Activated CD4-positive, alpha-beta T cell treated with anti-CD3 and anti-CD28 coated beads for 4 hours (primary cell): ENCODE results near the gene PDLIM5.

Experiments
- DNase-seq, 2 donors: peaks; one replicate each; pipeline ENCODE4 v3.0.0-alpha.2; 2020

The PDLIM5 gene

DNA sequence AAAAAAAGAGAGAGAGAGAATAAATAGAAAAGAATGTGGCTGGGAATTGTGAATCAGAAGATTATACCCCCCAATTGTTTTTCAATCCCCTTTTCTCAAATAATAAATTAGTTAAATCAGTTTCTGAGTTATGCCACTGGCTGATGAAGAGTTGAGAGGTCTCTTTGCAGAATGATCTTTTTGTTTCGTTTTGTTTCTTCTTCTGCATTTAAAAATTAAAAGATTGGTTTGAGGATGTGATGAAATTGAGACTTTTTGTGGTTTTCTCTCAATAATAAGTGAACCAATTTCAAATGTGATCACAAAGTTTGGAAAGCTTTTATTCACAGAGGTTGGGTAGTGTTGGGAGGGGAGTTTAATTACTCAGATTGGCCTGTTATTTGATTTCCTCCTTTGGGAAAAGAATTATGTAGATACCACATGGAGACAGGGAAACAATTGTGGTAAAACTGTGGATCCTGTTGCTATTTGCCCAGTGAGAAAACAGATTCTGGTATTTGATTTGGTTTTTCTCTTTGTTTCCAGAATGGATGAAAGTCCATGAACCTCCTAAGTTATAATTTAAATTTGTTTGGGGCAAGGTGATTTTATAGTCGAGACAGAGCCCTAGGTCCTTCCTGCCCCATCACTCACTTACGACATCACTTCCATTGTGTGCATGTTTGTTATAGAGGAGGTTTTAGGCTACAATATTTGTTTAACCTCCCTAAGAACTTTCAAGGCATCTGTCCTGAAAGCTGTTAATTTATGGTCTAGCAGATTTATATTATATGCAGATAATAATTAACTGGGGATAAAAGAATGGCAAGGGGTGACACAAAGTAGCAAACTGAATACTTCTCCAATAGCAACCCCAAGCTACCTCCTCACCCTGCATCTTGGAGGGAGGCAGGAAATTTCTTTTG is 214.0 kb downstream of the PDLIM5 start:
- no peak for DNase-seq

DNA sequence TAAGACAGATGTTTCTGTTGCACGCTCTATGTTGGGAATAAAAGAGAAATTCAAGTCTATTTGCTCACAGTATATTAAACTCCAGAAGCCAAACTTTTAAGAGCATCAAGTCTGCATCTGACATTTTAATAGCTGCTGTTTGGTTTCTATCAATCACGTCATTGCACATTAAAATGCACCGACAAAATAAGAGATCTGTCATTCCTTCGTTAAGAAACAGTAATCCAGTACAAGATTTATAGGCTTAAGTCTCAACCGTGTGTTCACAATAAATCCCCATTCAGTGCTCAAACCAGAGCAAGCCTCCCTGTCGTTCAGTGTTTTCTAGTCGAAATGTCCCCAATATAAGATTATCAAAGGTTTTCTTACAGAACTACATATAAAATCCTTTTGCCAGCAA is 217.0 kb downstream of the PDLIM5 start:
- no peak for DNase-seq

DNA sequence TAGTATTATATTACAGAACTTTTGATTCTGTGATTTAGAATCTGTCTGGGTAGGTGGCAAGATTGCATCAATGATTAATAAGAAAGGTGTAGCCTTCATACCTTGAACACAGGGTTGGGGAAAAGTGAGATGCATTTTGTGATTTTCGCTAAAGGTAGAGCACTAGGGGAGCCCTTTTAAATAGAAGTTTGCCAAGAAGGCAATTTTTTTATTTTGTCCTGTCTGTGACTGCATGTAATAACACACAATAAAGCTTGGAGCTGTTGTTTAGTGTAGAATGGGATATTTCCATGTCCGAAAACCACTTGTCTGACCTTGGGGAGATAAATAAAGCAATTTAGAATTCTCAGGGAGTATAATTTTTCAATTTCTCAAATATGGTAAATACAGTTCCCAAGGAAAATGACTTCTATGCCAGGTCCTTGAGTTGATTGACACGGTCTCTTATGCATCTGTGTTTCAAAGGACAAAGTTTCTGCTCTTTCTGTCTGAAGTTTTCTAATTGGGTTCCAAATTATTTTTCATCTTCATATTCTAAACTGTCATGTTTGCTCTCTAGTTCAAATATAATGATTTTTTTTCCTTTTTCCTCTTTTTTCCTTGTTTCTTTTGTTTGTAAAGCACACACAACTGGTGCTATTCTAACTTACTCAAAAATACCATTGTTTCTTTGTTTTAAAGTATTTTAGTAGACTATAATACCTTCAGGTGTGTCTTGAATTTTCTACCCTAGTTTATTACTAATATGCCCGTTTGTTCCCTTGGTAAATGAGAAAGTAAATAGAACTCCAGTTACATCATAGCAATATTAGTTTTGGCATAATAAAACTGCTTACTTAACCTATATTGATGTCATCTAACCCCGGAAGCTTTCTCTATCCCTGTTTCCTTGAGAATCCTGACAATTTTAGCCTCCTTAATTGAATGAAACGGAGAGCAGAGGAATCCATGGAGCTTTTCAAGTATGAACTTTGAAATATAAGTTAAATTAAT is 218.2 kb downstream of the PDLIM5 start:
- no peak for DNase-seq

DNA sequence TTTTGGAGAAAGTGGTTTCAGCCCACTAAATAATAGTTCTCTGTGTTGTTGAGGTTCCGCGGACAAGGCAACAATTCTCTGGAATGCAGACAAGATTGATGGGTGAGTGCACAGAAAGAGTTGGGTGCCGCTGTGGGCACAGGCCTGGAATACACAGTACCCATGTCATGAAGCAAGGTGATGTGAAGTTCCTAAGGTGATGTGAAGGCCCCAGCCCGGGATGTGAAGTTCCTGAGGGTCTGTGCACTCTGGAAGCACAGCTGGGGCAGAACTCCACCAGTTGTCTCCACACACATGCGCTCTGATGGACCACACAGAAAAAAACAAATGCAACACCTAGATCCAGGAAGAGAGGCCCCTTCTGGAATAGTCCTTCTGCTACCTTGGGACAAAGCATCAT is 219.4 kb downstream of the PDLIM5 start:
- no peak for DNase-seq

DNA sequence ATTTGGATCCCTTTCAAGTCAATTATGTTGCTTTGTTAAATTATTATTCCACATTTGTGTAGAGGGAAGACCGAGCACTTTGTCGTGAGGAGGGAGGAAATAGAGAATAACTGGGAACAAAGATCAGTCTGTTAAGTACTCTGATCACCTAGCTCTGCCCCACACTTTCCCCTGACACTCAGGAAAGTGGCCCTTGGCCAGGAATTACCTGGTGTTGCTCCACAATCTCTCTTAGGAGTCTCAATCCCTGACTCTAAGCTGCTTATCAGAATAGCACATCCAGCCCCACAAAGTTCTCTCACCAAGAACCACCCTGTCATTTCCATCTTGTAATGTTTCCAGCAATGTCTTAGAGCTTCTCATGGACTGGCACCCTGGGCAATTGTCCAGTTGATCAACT is 222.2 kb downstream of the PDLIM5 start:
- no peak for DNase-seq

DNA sequence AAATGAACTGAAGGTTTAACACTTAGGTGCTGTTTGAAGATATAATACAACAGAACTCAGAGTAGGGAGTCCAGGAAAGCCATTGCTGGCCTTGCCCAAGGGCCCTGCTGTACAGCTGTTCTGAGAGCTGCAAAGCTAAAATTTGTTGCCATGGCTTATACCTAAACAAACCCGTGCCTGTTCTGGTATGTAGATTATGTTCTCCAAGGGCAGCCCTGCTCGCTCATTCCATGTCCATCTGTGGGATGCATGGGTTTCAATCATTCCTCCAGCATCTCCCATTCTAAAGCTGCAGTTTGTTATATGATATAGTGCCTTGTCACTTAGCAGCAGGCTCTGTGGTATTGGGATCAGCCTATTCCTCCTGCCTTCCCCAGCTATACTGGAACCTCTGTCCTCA is 225.2 kb downstream of the PDLIM5 start:
- DNase-seq: no peak

DNA sequence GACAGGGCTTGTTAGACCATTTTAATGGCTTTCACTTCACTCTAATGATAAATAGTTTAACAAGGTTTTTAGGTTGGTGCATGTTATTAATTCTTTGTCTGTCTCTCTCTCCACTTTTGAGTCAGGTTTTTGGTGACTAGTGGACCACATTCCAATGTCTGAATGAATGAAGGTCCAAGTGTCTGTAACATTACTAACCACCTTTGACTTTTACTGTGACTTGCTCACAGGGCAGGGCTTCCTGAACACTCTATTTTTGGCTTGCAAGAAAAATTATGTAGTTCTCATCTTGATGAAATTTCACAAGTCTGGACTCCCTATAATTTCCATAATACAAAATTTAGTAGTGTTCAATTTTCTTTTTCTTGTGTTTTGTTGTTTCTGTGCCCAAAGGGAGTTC is 227.2 kb downstream of the PDLIM5 start:
- DNase-seq: no peak

DNA sequence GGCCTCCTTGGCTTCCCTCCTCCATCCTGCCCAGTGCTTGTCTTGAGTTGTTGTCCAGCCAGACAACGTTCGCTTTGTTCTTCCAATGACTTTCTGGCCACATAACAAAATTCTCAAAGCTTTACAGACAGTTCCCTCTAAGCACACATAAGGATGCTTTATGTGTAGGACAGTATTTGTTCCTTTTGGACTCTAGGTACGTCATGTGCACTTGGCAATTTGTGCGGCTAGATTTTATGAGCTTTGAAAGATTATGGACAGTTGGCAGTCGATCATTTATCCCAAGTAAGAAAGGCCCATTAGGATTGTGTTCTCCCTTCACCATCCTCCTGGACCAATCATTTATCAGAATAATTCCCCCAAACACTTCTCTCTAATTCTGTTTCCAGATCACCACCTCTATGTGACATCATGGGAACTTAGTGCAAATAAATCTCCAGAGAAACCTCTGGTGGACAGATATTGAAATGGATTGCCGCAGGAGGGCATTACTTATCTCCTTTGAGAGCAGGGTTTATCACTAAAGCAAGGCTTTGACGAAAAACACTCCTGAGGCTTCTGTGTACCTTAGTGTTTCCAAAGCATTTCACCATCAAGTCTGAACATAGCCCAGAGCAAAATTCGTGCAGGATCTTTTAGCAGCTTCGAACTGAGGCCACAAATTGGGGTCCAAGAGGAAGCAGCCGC is 228.6 kb downstream of the PDLIM5 start:
- no peak for DNase-seq

DNA sequence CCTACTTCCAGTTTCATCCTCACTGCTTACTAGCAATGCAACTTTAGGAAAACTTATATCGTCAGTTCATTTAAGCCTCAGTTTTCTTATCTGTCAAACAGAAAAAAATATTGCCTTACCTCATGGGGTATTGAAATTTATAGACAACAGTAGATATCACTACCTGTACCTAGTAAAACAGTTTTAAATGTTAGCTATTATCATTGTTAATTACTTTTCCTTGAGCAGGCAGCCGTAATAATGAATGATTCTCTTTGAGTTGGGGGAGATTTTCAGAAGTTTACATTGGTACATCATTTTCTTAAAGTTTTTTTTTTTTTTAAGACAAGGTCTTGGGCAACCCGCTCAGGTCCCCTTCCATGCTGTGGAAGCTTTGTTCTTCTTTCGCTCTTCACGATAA is 234.3 kb downstream of the PDLIM5 start:
- DNase-seq: no peak

DNA sequence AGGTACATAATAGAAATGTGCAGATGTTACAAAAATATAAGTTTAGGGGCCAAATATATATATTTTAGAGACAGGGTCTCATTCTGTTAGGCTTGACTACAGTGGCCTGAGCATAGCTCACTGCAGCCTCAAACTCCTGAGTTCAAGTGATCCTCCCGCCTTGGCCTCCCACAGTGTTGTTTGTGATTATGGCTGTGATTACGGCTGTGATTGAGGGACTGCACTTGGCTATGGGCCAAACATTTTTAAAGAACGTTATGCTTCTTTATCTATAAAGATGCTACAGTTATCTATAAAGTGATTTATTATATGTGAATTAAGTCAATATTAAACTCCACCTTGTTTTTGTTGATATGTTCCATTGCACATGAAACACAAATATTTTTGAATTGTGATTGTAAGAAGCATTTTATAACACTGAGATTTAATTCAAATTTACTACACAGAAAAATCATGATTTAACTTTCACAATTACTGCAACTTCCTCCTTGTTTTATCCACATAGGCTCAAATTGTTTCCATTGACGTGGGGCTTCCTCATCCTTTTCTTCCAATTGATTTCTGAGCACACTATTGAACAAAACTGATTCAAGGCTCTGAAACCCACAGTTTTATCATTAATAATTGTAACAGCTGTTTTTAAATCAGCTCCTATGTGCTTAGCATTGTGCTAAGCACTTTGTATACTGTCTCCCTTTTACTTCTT is 237.6 kb downstream of the PDLIM5 start:
- DNase-seq: no peak

DNA sequence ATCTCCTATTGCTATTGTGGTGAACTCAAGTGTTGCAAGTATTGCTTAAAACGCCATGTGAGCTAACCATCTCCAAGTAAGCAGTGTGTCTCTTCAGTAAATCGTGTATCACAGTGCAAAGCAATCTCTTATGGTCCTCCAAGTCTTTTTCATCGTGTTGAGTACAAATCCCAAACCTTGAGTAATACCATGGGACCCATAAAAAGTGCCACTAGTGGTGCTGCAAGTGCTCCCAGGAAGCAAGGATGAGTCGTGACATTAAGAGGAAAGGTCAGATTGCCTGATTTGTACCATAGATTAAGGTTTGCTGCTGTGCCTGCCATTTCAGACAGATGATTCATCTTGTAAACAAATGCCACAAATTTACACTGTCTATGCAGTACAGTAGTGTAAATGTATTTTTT is 239.1 kb downstream of the PDLIM5 start:
- no peak for DNase-seq

DNA sequence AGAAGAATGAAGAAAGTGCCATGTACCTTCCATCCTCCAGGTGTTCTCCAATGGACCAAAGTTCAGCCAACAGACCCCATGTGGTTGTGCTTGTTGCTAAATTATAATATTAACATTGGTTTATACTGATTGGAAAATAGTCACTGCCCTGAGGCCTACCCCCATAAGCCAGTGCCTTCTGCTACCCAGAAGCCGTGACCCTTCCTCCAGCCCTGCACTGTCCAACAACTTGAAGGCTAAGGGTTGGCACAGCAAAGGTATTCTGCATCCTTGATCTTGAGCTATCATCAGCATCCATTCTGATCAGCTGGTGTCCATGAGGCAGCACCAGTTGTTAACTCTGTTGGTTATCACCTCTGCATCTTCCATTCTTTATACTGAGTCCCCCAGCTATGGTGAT is 239.8 kb downstream of the PDLIM5 start:
- no peak for DNase-seq

DNA sequence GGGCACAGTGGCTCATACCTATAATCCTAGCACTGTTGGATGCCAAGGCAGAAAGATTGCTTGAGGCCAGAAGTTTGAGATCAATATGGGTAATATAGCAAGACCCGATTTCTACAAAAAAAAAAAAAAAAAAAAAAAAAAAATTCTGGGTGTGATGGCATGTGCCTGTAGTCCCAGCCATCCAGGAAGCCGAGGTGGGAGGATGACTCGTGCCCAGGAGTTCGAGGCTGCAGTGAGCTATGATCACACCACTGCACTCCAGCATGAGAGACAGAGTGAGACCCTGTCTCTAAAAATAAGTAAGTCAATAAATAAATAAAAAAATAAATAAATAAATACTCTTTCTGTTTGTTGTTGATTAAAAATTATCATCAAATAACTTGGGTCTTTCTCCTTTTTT is 243.6 kb downstream of the PDLIM5 start:
- DNase-seq: no peak

DNA sequence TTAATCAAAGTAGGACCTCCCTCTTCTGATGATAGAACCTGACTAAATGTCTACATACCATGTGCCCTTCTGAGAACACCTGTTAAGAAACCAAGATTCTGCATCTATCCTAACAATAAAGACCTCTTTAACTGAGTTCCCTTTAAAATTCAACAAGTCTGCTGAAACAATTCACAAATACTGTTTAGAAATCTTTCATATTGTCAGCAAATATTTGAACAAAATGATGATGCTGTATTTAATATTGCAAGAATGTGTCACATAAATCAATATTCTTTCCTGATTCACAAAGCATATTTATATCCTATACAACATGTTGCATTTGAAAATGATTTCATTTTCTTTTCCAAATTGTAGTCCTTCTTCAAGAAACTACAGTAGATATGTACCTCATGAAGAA is 246.4 kb downstream of the PDLIM5 start:
- DNase-seq: no peak

DNA sequence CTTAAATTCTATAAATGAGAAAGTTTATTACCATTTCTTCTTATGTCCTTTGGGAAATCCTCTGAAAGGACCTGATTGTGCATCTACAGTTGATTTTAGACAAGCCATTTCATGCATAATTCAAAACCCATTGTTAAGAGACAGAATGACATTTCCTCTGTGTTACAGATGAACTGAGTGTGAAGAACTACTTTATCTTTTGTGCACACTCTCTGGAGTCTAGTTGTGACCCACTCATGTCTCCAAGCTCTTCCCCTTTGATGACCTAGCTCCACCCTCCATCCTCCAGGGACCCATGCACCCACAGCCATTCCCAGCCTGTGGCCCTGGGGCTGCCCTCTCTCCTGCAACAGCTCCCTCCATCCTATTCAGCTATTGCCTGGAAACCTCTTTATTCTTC is 248.6 kb downstream of the PDLIM5 start:
- DNase-seq: no peak

DNA sequence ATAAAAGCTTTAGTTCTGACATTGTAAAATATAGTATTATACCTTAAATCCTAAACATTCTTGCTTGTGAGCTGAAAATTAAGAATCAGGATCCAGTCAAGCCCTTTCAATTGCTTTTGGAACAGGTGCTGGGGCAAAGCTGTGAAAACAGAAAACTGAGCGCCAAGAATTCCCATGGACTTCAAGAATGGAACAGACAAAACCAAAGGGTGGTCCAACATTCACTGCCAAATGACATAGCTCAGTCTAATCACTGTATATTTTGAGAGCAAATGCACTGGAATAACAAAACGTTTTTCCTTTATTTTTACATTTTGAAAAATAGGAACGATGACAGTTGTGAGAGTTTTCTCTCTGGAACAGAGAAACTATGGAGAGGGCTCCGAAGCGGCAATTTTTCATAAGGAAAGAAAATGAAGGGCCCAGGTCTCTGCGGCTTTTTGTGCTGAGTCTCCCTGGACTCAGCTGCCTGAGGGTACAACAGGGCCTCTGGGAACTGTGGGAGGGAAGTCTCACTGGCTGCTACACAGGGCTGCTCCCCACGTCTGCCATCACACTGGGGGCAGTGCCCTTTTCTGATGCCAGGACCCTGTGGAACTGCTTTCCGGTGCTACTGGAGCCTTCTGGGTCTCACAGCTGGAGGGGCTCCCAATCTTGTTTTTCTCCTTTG is 250.0 kb downstream of the PDLIM5 start:
- no peak for DNase-seq

DNA sequence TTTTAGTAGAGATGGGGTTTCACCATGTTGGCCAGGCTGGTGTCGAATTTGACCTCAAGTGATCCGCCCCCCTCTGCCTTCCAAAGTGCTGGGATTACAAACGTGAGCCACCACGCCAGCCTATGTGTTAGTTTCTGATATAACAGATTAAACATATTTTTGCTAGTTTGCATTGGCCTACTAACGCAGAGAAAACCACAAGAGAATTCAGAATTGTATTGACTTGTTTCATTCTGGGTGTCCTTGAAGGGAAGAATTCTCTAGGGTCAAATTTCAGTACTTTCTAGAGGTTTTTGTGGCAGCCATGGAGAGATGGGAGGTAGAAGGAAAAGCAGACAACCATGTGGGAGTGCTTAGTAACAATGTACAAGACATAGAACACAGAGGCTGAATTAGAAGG is 259.9 kb downstream of the PDLIM5 start:
- DNase-seq: no peak

DNA sequence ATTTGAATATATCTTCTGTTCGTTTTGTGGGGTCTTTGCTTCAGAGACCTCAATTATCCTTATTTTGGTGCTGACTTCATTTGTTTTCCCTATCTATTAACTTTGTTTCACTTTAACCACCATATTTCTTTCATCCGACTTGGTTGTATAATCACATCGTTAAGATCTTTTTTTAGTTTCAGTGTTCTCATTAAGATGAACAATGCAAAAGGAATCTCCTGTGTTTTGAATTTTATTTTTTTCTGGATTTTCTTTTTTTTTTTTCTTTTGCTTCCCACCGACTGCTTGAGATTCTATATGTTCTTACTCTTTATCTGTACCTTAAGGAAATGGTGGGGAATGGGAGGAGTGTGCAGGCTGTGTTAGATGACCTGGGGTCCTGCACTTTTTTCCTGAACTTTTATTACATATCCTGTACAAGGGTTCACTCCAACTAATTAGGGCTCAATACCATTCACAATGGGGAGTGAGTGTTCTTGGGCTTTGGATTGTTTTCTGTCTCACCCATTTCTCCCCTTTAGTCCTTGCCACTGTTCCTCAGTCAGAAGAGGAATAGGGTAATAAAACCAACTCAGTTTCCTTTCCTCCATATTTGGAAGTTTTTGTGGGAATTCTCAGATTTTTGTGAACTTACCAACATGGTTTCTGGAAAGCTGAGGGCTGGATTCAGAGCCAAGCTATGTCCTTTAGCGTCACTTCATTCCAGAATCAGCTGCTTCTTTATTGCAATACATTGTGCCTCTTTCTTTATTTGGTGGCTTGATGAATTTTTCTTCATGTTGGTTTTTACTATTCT is 262.8 kb downstream of the PDLIM5 start:
- DNase-seq: no peak

DNA sequence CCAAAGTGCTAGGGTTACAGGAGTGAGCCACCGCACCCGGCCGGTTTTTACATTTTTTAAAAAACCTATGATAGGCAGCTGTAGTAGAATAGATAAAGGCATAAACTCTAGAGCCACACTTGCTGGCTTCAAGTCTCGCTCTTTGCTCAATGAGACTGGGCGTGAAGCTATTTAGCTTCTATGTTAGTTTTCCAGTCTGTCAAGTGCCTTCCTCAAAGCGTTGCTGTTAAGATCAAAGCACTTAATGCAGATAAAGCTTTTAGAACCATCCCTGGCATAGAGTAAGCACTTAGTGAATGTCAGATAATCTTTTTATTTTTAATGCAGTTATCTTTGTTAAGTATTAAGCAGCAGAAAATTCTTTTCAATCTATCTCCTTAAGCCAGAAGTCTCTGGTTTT is 264.0 kb downstream of the PDLIM5 start:
- DNase-seq: no peak
